Raji (cell line): ENCODE results near the gene CDH13.

Source experiments
- POLR2A ChIP-seq: IDR thresholded peaks from 2 replicates; pipeline ENCODE4 v1.6.1; 2011; ENCODE audit warnings: low read depth, low read length, control low read depth; ENCODE audit not compliant: insufficient read depth

CDH13 gene

GRCh38 chr16:82834151-82834815, 207.5 kb downstream of the CDH13 start:
- no peak for TF ChIP-seq POLR2A

DNA sequence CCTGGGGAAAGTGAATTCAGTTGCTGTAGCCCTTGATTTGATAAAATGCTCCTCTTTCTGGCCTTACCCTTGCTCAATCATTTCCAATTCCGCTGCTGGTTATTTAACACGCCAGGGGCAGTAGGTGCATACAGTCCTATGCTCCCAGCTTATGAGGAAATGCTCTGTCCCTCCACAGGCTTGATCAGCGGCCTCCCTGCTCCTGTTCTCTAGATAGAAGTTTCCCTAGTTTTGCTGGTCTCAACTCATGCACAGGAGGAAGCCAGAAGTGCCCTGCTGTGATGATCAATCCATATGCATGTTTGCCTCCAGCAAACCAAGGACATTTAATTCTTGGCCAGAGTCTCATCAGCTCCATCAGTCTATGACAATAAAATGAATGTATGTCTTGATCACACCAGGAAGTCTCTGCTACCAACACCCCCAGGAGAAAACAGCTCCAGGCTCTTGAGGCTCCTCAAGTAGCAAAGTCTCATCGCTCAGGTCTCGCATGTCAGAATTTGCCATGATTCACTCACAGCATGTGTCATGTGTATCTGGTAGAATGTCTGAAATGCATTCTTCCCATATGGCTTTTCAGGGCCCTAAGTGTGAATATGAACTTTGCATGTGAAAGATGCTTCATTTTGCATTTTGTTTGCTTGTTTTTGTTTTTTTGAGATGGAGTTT, 208.9 kb downstream of the CDH13 start:
- TF ChIP-seq POLR2A: no peak

DNA sequence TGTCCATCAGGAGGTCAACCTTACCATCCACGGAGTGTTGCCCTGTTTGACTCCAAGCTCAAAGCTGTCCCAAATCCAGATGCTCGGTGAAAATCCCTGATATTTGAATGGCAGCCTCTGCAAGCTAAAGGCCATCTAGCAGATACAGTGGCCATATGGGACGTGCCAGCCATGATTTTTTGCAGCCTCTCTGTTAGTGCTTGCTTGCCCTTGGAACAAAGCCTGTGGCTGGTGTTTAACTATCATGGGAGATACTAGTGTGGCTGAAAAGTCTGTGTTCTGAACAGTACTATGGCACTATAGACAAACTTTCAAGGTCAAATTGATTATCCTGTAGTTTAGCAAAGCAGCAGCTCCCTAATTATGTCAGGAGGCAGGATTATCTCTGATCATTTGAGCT, 214.3 kb downstream of the CDH13 start:
- TF ChIP-seq POLR2A: no peak

GRCh38 chr16:82843606-82844271, 217.0 kb downstream of the CDH13 start:
- TF ChIP-seq POLR2A: no peak

DNA sequence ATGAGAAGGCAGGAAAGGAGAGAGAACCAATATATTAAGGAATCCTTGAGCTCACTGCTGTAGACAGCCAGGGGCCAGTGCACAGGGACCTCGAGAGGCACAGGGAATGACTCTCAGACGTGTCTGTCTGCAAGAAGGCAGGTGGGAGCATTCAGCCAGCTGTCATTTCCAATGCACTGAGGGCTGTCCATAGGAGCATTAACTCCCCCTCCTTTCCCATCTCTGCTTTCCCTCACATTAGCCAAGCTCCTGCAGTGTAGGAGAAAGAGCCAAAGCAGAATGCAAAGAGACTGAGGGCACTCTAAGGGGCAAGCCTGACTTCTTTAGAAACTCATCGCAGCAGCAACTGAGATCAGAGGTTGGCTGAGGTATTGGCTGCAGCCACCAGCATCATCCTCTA, 218.3 kb downstream of the CDH13 start:
- no peak for TF ChIP-seq POLR2A

DNA sequence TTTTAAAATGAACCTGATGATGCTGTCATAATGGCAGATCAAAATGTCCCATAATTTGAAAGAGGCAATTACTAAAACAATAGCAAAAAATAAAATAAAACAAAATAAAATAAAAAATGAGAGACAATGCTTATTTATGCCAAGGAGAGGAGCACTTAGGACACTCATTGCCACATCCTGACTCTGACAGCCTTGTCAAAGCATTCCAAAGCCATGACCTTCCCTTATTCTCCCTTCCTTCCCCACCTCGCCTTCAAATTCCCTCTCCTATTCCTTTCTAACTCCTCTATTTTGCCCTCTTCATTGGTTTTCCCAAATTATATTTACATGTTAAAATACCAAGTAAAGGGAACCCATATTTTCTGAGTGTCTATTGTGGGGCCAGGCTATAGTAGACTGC, 220.0 kb downstream of the CDH13 start:
- TF ChIP-seq POLR2A: no peak

- TF ChIP-seq POLR2A: no peak
These were observed 221.2 kb downstream of the CDH13 start for GRCh38 chr16:82848013-82848412.

GRCh38 chr16:82852388-82853008, 225.7 kb downstream of the CDH13 start:
- no peak for TF ChIP-seq POLR2A

DNA sequence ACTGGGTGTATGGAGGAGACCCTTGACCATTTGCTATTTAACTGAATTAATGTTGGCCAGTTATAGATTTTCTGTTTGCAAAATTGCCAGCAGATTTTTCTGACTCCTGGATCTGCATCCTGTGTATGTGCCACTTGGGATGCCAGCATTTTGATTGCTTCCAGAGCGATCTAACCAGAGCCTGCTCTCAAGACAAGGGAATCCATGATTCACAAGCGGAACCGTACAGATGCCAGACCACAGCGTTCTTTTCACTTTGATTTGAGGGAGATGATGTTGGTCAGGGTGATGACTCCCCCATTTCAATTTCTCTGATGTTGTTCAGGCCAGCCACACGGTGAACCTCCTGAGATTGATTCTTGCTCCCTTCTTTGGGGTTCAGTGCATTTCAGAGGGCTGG, 228.7 kb downstream of the CDH13 start:
- no peak for TF ChIP-seq POLR2A

- TF ChIP-seq POLR2A: no peak
These were observed 231.1 kb downstream of the CDH13 start for GRCh38 chr16:82857693-82858365.

GRCh38 chr16:82859662-82860061, 232.9 kb downstream of the CDH13 start:
- TF ChIP-seq POLR2A: no peak

- TF ChIP-seq POLR2A: no peak
These were observed 233.3 kb downstream of the CDH13 start for GRCh38 chr16:82860071-82860470.

DNA sequence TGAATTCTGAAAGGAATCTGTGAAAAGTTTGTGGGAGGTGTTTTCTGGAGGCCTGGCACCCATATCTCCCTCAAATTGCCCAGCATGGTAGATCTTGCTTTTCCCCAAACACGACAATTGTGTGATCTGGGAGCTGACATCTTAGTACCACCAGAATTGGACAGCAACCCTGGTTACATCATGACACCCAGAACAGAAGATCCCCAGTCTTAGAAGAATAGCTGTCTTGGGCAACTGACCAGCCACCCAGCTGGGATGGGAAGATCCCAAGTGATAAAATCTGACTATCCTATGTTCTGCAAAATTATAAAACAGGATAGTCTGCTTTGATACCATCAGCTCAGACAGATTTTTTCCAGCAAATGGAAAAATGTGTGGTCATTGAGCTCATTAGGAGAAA, 235.3 kb downstream of the CDH13 start:
- no peak for TF ChIP-seq POLR2A

- no peak for TF ChIP-seq POLR2A
These were observed 237.7 kb downstream of the CDH13 start for GRCh38 chr16:82864332-82865040.

DNA sequence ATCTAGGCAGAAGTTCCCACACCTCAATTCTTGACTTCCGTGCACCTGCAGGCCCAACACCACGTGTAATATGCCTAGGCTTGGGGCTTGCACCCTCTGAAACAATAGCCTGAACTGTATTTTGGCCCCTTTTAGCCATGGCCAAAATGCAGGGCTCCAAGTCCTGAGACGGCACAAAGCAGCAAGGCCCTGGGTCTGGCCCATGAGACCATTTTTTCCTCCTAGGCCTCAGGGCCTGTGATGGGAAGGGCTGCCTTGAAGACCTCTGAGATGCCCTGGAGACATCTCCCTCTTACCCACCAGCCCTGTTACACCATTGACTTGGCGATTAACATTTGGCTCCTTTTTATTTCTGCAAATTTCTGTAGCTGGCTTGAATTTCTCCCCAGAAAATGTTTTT, 238.6 kb downstream of the CDH13 start:
- no peak for TF ChIP-seq POLR2A

GRCh38 chr16:82867485-82867884, 240.7 kb downstream of the CDH13 start:
- no peak for TF ChIP-seq POLR2A
